ENCODE results near the gene NFIB. TPM values are rescaled to one million over a fixed set of nuclear protein-coding genes. Genes with fewer than 3 reads are reported as not detected.

The NFIB gene
- total and polyA plus RNA-seq, 2 of the 8 experiments (the other 6 are each of a cell fraction or from before 2014, with no cell fraction given) = 2.6 to 13.1 TPM

DNA sequence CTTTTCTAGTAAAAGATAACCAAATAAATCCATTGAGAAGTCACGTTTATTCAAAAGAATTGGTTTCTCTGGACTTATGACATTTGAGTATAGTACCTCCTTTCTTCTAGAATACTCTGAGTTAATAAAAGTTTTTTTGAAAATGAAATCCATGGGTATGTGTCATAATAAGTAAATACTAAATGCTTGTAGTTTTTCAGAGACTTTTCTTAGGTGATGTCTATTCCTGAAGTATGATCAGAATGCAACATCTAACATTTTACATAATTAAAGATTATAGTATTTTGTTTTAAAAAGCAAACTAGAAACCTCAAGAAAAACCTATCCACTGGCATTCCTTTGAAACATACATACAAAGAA is 63.2 kb downstream of the NFIB start:
- H3K4me3 ChIP-seq (ENCODE audit: extremely low read depth in 1 of 4, insufficient read depth in 2 of 4, low read depth in 3 of 4, low read length in 4 of 4) = no peak overlapping the region
- no peak overlapping the region for H2BK120ac ChIP-seq (replicated peaks; ENCODE audit: low read depth, low read length)
- H4K5ac ChIP-seq (ENCODE audit: insufficient read length, low read depth, low read length) = no peak overlapping the region
- H3K4me1 ChIP-seq (replicated peaks in 1 of 4; ENCODE audit: control insufficient read depth in 3 of 4, insufficient read depth in 4 of 4, low read length in 3 of 4) = peaks cover 0 to 7% (median 4%) of the 10 kb centered on the region in 4 experiments; a peak in 5 of 7 replicates
- no peaks in the 10 kb centered on the region for H3K27me3 ChIP-seq (replicated peaks in 1 of 4; ENCODE audit: control insufficient read depth in 3 of 4, extremely low read depth in 1 of 4, insufficient read depth in 3 of 4, low read length in 3 of 4)
- ChIA-PET CTCF (ENCODE audit: partially characterized antibody) (interaction anchor here (0.7 to 1.8 kb wide), 4 partner anchors 10 to 191 kb away, joined by 3 to 5 read pairs (median 4); no protein-coding TSS in a partner anchor), POLR2A (ENCODE audit: partially characterized antibody) (no interaction called here)
- H3K9me3 ChIP-seq (ENCODE audit: insufficient read depth in 2 of 2, low read depth in 1 of 2, low read length in 1 of 2) = no peaks in the 10 kb centered on the region
- H3K18ac ChIP-seq (ENCODE audit: extremely low read depth, low read length) = no peak overlapping the region
- H4K8ac ChIP-seq (ENCODE audit: extremely low read depth, insufficient read depth, low read length) = no peak overlapping the region
- H3K23me2 ChIP-seq (ENCODE audit: low read depth, low read length) = no peaks in the 10 kb centered on the region
- no peak overlapping the region for H2AFZ ChIP-seq (ENCODE audit: low read length)
- H3K14ac ChIP-seq (ENCODE audit: insufficient read length) = no peak overlapping the region
- no peaks in the 10 kb centered on the region for H3K79me1 ChIP-seq (ENCODE audit: low read depth, low read length)
- no peak overlapping the region for H2BK5ac ChIP-seq (ENCODE audit: low read depth, low read length)
- no peak for DNase-seq (ENCODE audit: low read depth in 1 of 2, low spot score in 2 of 2)
- no peaks in the 10 kb centered on the region for H4K20me1 ChIP-seq (replicated peaks in 1 of 2; ENCODE audit: control insufficient read depth in 1 of 2, insufficient read depth in 2 of 2, low read length in 2 of 2)
- WGBS, 2 experiments (ENCODE audit: extremely low coverage in 1 of 2, insufficient coverage in 1 of 2, insufficient read length in 1 of 2, insufficient replicate concordance in 2 of 2, low coverage in 1 of 2, low lambda C conversion rate in 2 of 2, missing lambda C conversion rate in 1 of 2) = 85% methylated on average over 1 of the region's 1 CpG; no CpG with 5 or more reads in 1 of the 2 experiments
- H3K4me2 ChIP-seq (ENCODE audit: insufficient read depth in 1 of 2, low read depth in 2 of 2, low read length in 2 of 2) = no peak overlapping the region
- H2AK5ac ChIP-seq (ENCODE audit: low read depth, low read length) = no peak overlapping the region
- H2BK12ac ChIP-seq (ENCODE audit: low read depth, low read length) = no peak overlapping the region
- H4K91ac ChIP-seq (replicated peaks; ENCODE audit: insufficient read length, low read length) = no peak overlapping the region
- H2BK15ac ChIP-seq (ENCODE audit: low read length) = no peak overlapping the region
- TF ChIP-seq EGR1 (IDR thresholded peaks at IDR 0.05; ENCODE audit: borderline replicate concordance, low read depth, low read length) = no peak
- no peak overlapping the region for H3K4ac ChIP-seq (replicated peaks; ENCODE audit: insufficient read length, low read depth, low read length)
- no peak overlapping the region for H3K56ac ChIP-seq (replicated peaks; ENCODE audit: insufficient read length, low read depth, low read length)
- no peaks in the 10 kb centered on the region for H3K36me3 ChIP-seq (ENCODE audit: control insufficient read depth in 2 of 4, insufficient read depth in 4 of 4, low read length in 3 of 4)
- H2BK20ac ChIP-seq (ENCODE audit: low read length) = no peak overlapping the region
- peaks cover 0 to 12% of the 10 kb centered on the region in 2 experiments; a peak in 1 of 4 replicates for H3K79me2 ChIP-seq (ENCODE audit: control insufficient read depth in 1 of 2, insufficient read depth in 2 of 2, low read length in 2 of 2)
- FAIRE-seq = no peak
- no peak overlapping the region for H3K23ac ChIP-seq (ENCODE audit: insufficient read length)
- no peak overlapping the region for H3K9ac ChIP-seq (replicated peaks in 1 of 4; ENCODE audit: extremely low read depth in 1 of 4, low read depth in 3 of 4, low read length in 3 of 4)
- H3K27ac ChIP-seq (ENCODE audit: low read depth, low read length) = no peak overlapping the region
